OCI-LY7 (cell line): ENCODE measurements around the gene WDFY3. TPM values are rescaled to one million over a fixed set of nuclear protein-coding genes. Genes with fewer than 3 reads are reported as not detected.

Source experiments
- BruUV-seq: library from RNA; stranded (reverse); fragments of 400-500 nt; replicated peaks from 2 replicates; lab custom pipeline; 2021; lab: Mats Ljungman, UMichigan
- CTCF ChIA-PET: fragments of 300-600 bp; sonication (Branson Sonifier 250); formaldehyde crosslinking; loops from one replicate; lab custom pipeline; 2022; ENCODE audit warnings: antibody characterized with exemption; ENCODE audit not compliant: unreplicated experiment; lab: Charles Lee
- POLR2A ChIA-PET: fragments of 300-600 bp; sonication (Branson Sonifier 250); formaldehyde crosslinking; loops from one replicate; lab custom pipeline; 2022; ENCODE audit warnings: antibody characterized with exemption; lab: Charles Lee
- DNase-seq: peaks from one replicate; pipeline ENCODE4 v3.0.0-alpha.2; 2015; ENCODE audit warnings: low spot score
- H2AFZ ChIP-seq: fragments of 200-600 bp; sonication (generic), shearing (Covaris generic); 2 replicates; pipeline ENCODE4 v1.6.1; 2014; ENCODE audit warnings: mild to moderate bottlenecking, antibody characterized with exemption, low read length, moderate library complexity
- H3K27ac ChIP-seq: fragments of 200-600 bp; sonication (generic); 2 replicates; pipeline ENCODE4 v1.5.1; 2014; ENCODE audit warnings: mixed run types, low read depth, mild to moderate bottlenecking, moderate library complexity, low read length, inconsistent platforms; ENCODE audit not compliant: poor library complexity, severe bottlenecking
- H3K36me3 ChIP-seq: fragments of 200-600 bp; sonication (generic); 2 replicates; pipeline ENCODE4 v1.6.1; 2014; ENCODE audit warnings: mild to moderate bottlenecking, antibody characterized with exemption, low read length, moderate library complexity, mixed read lengths; ENCODE audit not compliant: insufficient read depth
- H3K4me1 ChIP-seq: fragments of 200-600 bp; sonication (generic); 2 replicates; pipeline ENCODE4 v1.5.1; 2014; ENCODE audit warnings: mild to moderate bottlenecking, low read length; ENCODE audit not compliant: insufficient read depth, poor library complexity, severe bottlenecking
- H3K4me2 ChIP-seq: fragments of 200-600 bp; sonication (generic); 2 replicates; pipeline ENCODE4 v1.6.1; 2014; ENCODE audit warnings: mild to moderate bottlenecking, low read length
- H3K4me3 ChIP-seq: fragments of 200-600 bp; sonication (generic); 2 replicates; pipeline ENCODE4 v1.5.1; 2014; ENCODE audit warnings: mild to moderate bottlenecking, low read depth, low read length; ENCODE audit not compliant: poor library complexity, severe bottlenecking
- H3K79me2 ChIP-seq: fragments of 200-600 bp; sonication (generic); 2 replicates; pipeline ENCODE4 v1.6.1; 2016; ENCODE audit warnings: low read depth, mild to moderate bottlenecking, low read length, moderate library complexity, mixed read lengths; ENCODE audit not compliant: insufficient read depth
- H3K9me2 ChIP-seq: fragments of 200-600 bp; sonication (generic); 2 replicates; pipeline ENCODE4 v1.6.1; 2016; ENCODE audit warnings: mild to moderate bottlenecking, low read length, mixed read lengths; ENCODE audit not compliant: insufficient read depth
- H3K9me3 ChIP-seq: fragments of 200-600 bp; sonication (generic); 2 replicates; pipeline ENCODE4 v1.6.1; 2014; ENCODE audit warnings: mild to moderate bottlenecking, mixed run types, low read length, mixed read lengths
- H4K20me1 ChIP-seq: fragments of 200-600 bp; sonication (generic); 2 replicates; pipeline ENCODE4 v1.6.1; 2014; ENCODE audit warnings: mild to moderate bottlenecking, antibody characterized with exemption, low read length, moderate library complexity, mixed read lengths; ENCODE audit not compliant: insufficient read depth
- CTCF ChIP-seq: fragments of 200-600 bp; sonication (generic); conservative IDR thresholded peaks from 2 replicates; pipeline ENCODE4 v1.5.1; 2014; ENCODE audit warnings: mild to moderate bottlenecking, antibody characterized with exemption, low read length, moderate library complexity, mixed read lengths
- EZH2phosphoT487 ChIP-seq: fragments of 200-600 bp; sonication (generic); IDR thresholded peaks from 2 replicates; pipeline ENCODE4 v1.6.1; 2018; ENCODE audit warnings: low read depth, borderline replicate concordance, mild to moderate bottlenecking, mixed run types, antibody characterized with exemption, low read length, moderate library complexity, mixed read lengths
- intact Hi-C: fragments of 100-400 bp; cut with micrococcal nuclease; formaldehyde crosslinking; loops from one replicate; pipeline ENCODE4 v1.10.0; 2022; ENCODE audit not compliant: unreplicated experiment
- total RNA-seq, 2 experiments: library from RNA; depleted of rRNA in 1 of 2; stranded (reverse); fragments of >200 nt in 1 of 2; shearing (Covaris generic) in 1 of 2; gene quantifications; 2 replicates each; pipeline ENCODE4 v1.2.3, GENCODE V29; 2014 to 2022

The WDFY3 gene
- total RNA-seq, 2 experiments from 2014 or later: not detected

GRCh38 chr4:84689197-84689596 lies 277.3 kb downstream of the WDFY3 start:
- no peaks in the 10 kb centered on the region for H3K4me1 ChIP-seq
- BruUV-seq: no TSS peak
- TF ChIP-seq CTCF: no peak
- intact Hi-C loops: no loop called here
- no peaks in the 10 kb centered on the region for H3K9me2 ChIP-seq
- POLR2A ChIA-PET: no interaction called here
- DNase-seq: no peak
- no peaks in the 10 kb centered on the region for H4K20me1 ChIP-seq
- no peaks in the 10 kb centered on the region for H3K9me3 ChIP-seq
- H3K4me2 ChIP-seq: no peak overlapping the region
- H3K27ac ChIP-seq: no peak overlapping the region
- H2AFZ ChIP-seq: no peak overlapping the region
- H3K79me2 ChIP-seq: no peaks in the 10 kb centered on the region
- CTCF ChIA-PET: no interaction called here
- H3K36me3 ChIP-seq: no peaks in the 10 kb centered on the region
- no peak overlapping the region for H3K4me3 ChIP-seq

- Histone ChIP-seq H4K20me1 (no peaks in the 10 kb centered on the region), H3K27ac (no peak overlapping the region), H3K4me3 (no peak overlapping the region), H3K4me1 (no peaks in the 10 kb centered on the region), H3K79me2 (no peaks in the 10 kb centered on the region), H3K9me2 (no peaks in the 10 kb centered on the region), H3K36me3 (no peaks in the 10 kb centered on the region), H3K9me3 (no peaks in the 10 kb centered on the region), H2AFZ (no peak overlapping the region), H3K4me2 (no peak overlapping the region)
- no peak for DNase-seq
- TF ChIP-seq EZH2phosphoT487: no peak
- TF ChIP-seq CTCF: no peak
- POLR2A ChIA-PET: interaction anchor here (0.6 kb wide), 1 partner anchor 1105 kb away, joined by 6 read pairs; no protein-coding TSS in a partner anchor
- intact Hi-C loops: no loop called here
- no TSS peak for BruUV-seq
- CTCF ChIA-PET: no interaction called here
These were observed 277.9 kb downstream of the WDFY3 start for GRCh38 chr4:84688605-84689004.

GRCh38 chr4:84685105-84685504 lies 281.4 kb downstream of the WDFY3 start:
- no peaks in the 10 kb centered on the region for H3K9me3 ChIP-seq
- no peaks in the 10 kb centered on the region for H3K79me2 ChIP-seq
- intact Hi-C loops: no loop called here
- BruUV-seq: no TSS peak
- ChIA-PET CTCF (no interaction called here), POLR2A (interaction anchor here (0.9 kb wide), 1 partner anchor 13 kb away, joined by 3 read pairs; no protein-coding TSS in a partner anchor)
- H4K20me1 ChIP-seq: no peaks in the 10 kb centered on the region
- no peaks in the 10 kb centered on the region for H3K4me1 ChIP-seq
- no peaks in the 10 kb centered on the region for H3K9me2 ChIP-seq
- TF ChIP-seq CTCF: no peak
- no peak for TF ChIP-seq EZH2phosphoT487
- H3K4me2 ChIP-seq: no peak overlapping the region
- H3K4me3 ChIP-seq: no peak overlapping the region
- no peaks in the 10 kb centered on the region for H3K36me3 ChIP-seq
- no peak overlapping the region for H2AFZ ChIP-seq
- H3K27ac ChIP-seq: no peak overlapping the region
- DNase-seq: no peak
